Stimulated activated CD4-positive, alpha-beta T cell treated with anti-CD3 and anti-CD28 coated beads, TNF-alpha, amount 100 ng/mL, for 24 hours (primary cell): ENCODE data around the gene CYB5A.

Source experiments
- DNase-seq, 3 experiments: peaks; one replicate each; pipeline ENCODE4 v3.0.0-alpha.2; 2020; ENCODE audit warnings: low read depth in 3 of 3

The CYB5A gene

DNA sequence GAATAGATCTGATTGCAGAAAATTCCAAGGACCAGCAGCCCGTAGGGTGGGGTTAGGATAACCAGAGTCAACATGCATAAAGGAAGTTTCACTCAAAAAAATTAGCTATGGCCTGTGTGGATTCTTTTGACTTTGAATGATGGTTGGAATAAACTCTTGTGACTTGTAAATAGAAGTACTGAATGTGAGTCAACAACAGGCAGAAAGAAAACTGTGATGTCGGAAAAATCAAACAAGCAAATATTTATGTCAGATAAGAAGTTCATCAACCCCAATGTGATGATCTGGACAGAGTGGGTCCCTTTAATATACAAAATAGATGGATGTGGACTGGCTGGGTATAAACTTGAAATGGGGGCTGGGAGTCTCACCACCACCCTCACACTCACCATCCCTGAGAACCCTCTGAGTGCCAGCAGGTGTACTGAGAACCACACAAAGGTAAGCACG lies 75.1 kb downstream of the CYB5A start:
- DNase-seq = no peak

DNA sequence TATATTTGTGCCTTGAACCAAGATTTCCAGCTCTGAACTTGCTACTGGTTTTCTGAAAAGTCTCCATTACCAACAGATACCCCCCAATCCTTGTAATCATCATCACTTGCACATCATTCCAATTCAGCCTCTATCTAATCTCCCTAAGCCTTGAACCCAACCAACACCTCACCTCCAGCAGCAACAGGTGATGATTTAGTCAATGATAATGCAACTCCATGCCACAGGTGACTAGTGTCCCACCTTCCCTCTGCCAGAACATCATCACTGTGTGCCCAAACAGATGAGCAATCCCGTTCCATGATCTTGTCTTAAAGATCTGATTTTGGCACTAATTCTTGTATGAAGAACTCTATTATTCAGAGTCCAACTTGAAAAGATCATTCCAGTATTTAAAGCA lies 75.9 kb downstream of the CYB5A start:
- DNase-seq = no peak

DNA sequence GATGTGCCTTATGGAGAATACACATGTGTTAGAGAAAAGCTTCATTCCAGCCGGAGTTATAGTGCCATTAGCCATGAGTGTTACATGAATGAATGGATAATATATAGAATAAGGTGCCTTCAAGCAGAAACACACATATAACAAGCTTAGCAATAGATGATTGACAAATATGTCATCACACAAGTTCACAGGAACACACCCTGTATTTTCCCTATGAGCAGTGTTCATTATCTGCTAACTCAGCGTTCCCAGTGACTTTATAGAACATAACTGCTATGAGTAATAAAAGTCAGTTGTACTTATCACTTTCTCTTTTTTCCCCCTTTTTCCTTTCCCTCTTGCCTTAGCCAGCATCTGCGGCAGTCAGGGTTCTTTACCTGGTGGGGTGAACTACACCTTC lies 78.3 kb downstream of the CYB5A start:
- DNase-seq = no peak

DNA sequence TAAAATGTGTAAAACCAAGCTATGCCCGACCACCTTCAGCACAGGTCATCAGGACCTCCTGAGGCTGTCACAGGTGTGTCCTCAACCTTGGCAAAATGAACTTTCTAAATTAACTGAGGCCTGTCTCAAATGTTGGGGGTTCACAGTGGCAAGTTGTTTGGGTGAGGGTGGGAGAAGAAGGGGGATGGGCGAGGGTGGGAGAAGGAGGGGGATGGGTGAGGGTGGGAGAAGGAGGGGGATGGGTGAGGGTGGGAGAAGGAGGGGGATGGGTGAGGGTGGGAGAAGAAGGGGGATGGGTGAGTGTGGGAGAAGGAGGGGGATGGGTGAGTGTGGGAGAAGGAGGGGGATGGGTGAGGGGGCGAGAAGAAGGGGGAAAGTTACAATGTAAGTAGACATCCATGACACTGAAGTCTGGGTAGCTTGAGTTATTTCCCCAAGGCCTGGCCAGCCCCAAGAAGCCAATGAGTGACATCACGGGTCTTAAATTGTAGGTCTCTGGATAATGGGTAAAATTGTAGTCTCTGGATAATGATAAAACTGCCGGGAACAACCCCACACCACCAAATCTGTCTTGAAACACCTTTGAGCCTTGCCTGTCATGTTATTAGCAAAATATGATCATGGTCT lies 87.1 kb downstream of the CYB5A start:
- no peak for DNase-seq

DNA sequence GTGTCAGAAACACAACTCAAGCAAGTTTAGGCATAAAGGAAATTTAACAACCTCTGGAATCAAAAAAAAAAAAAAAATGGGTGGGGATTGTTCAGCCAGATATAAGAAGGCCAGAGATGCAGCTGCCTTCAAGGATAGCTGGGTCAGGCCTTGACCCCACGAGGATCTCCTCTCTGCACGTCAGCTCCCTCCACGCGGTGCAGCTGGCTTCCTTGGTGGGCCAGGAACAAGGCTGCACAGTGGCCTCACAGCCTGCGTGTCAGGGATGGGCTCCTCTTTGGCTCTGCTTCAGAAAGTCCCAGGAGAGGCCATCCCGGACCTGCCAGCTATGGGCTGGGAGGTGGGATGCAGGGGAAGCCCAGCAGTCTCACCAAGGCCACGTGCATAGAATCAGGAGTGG lies 88.0 kb downstream of the CYB5A start:
- no peak for DNase-seq
